GM19023 (cell line): ENCODE data around the gene OSER1.

Experiments used
- ATAC-seq: cut with Tn5 transposase; IDR thresholded peaks from one replicate; pipeline ENCODE4 v1.9.1; 2021; ENCODE audit warnings: mild to moderate bottlenecking, moderate library complexity; ENCODE audit not compliant: unreplicated experiment

Gene OSER1

GRCh38 chr20:44228465-44229258 lies 18.1 kb upstream of the OSER1 start:
- no peak for ATAC-seq

GRCh38 chr20:44224637-44225036 lies 14.1 kb upstream of the OSER1 start:
- ATAC-seq: no peak

- ATAC-seq: no peak
These were observed 13.2 kb upstream of the OSER1 start for GRCh38 chr20:44223721-44224120.

GRCh38 chr20:44222633-44223368 lies 12.2 kb upstream of the OSER1 start:
- no peak for ATAC-seq

GRCh38 chr20:44222027-44222426 lies 11.5 kb upstream of the OSER1 start:
- ATAC-seq: no peak

- ATAC-seq: no peak
These were observed 10.9 kb upstream of the OSER1 start for GRCh38 chr20:44221368-44221954.

- ATAC-seq: no peak
These were observed 9.2 kb upstream of the OSER1 start for GRCh38 chr20:44219791-44220190.

GRCh38 chr20:44219170-44219730 lies 8.7 kb upstream of the OSER1 start:
- no peak for ATAC-seq

GRCh38 chr20:44218446-44218845 lies 7.9 kb upstream of the OSER1 start:
- ATAC-seq: no peak

GRCh38 chr20:44217342-44218092 lies 6.9 kb upstream of the OSER1 start:
- ATAC-seq: no peak

- no peak for ATAC-seq
These were observed 4.6 kb upstream of the OSER1 start for GRCh38 chr20:44215125-44215524.

- no peak for ATAC-seq
These were observed 2.2 kb upstream of the OSER1 start for GRCh38 chr20:44212792-44213191.

GRCh38 chr20:44211177-44212039 lies 837 bp upstream of the OSER1 start:
- no peak for ATAC-seq

GRCh38 chr20:44209686-44210405 lies 725 bp downstream of the OSER1 start:
- peak; percentile 2 for ATAC-seq

GRCh38 chr20:44208770-44209169 lies 1.8 kb downstream of the OSER1 start:
- no peak for ATAC-seq

GRCh38 chr20:44208165-44208564 lies 2.4 kb downstream of the OSER1 start:
- ATAC-seq: no peak

GRCh38 chr20:44207126-44207723 lies 3.3 kb downstream of the OSER1 start:
- ATAC-seq: no peak

GRCh38 chr20:44206132-44206531 lies 4.4 kb downstream of the OSER1 start:
- ATAC-seq: no peak

GRCh38 chr20:44204832-44205215 lies 5.7 kb downstream of the OSER1 start:
- ATAC-seq: no peak
